ENCODE results near the gene TM4SF20.

DNA sequence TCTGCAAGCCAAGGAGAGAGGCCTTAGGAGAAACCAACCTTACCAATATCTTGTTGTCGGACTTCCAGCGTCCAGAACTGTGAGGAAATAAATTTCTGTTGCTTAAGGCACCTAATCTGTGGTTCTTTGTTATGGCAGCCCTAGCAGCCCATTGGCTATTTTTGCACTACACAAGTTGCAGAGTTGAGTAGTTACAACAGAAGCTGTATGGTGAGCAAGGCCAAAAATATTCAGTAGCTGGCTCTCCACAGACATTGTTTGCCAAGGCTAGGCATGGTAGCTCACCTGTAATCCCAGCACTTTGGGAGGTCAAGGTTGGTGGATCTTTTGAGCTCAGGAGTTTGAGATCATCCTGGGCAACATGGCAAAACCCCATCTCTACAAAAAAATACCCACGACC lies 35.7 kb upstream of the TM4SF20 start:
- TF ChIP-seq POLR2A (IDR thresholded peaks at IDR 0.05; ENCODE audit: low read depth, low read length) (no peak), TAF1 (IDR thresholded peaks at IDR 0.05; ENCODE audit: low read depth, low read length) (no peak)
